VCaP (cell line): ENCODE results near the gene MYO1D.

ENCODE experiments used
- H3K27ac ChIP-seq: fragments of 450-650 bp; 2 replicates; pipeline ENCODE4 v1.5.1; 2017
- CTCF ChIP-seq: fragments of 450-650 bp; conservative IDR thresholded peaks from 2 replicates; pipeline ENCODE4 v1.5.1; 2017; ENCODE audit warnings: mild to moderate bottlenecking, moderate library complexity

Gene MYO1D

GRCh38 chr17:32813021-32813420, 63.9 kb downstream of the MYO1D start:
- no peak overlapping the region for H3K27ac ChIP-seq
- TF ChIP-seq CTCF: no peak

- no peak overlapping the region for H3K27ac ChIP-seq
- TF ChIP-seq CTCF: no peak
Observed at GRCh38 chr17:32810690-32811089, 66.2 kb downstream of the MYO1D start.

GRCh38 chr17:32807577-32807976, 69.3 kb downstream of the MYO1D start:
- no peak for TF ChIP-seq CTCF
- H3K27ac ChIP-seq: no peak overlapping the region

- no peak for TF ChIP-seq CTCF
Observed at GRCh38 chr17:32806646-32807045, 70.3 kb downstream of the MYO1D start.

GRCh38 chr17:32805029-32805976, 71.6 kb downstream of the MYO1D start:
- no peak overlapping the region for H3K27ac ChIP-seq
- no peak for TF ChIP-seq CTCF

More at GRCh38 chr17:32806646-32807045, 70.3 kb downstream of the MYO1D start:
- H3K27ac ChIP-seq: no peak overlapping the region

GRCh38 chr17:32803544-32803943, 73.4 kb downstream of the MYO1D start:
- no peak overlapping the region for H3K27ac ChIP-seq
- TF ChIP-seq CTCF: no peak

- no peak for TF ChIP-seq CTCF
- H3K27ac ChIP-seq: no peak overlapping the region
Observed at GRCh38 chr17:32802306-32802705, 74.6 kb downstream of the MYO1D start.
